AG04449 (cell line): ENCODE measurements around the gene PSMG4.

Source experiments
- CTCF ChIA-PET: fragments of 350-600 bp; formaldehyde crosslinking; extraction: SDS; loops from one replicate; lab custom pipeline; 2021; ENCODE audit warnings: antibody characterized with exemption; lab: Yijun Ruan, JAX
- POLR2A ChIA-PET: fragments of 400-600, 350-600 bp; formaldehyde crosslinking; extraction: SDS; loops from one replicate; lab custom pipeline; 2020; ENCODE audit warnings: antibody characterized with exemption, inconsistent platforms; lab: Yijun Ruan, JAX
- DNase-seq: peaks from one replicate; pipeline ENCODE4 v3.0.0-alpha.2; 2010; ENCODE audit warnings: low read depth, low spot score
- H3K4me3 ChIP-seq: 2 replicates; pipeline ENCODE4 v1.5.1; 2011; ENCODE audit warnings: low read depth, mild to moderate bottlenecking, control low read depth, low read length
- TF ChIP-seq, protein P1 (sequence below): IDR thresholded peaks from one replicate; pipeline ENCODE4 v1.5.1; 2011; ENCODE audit warnings: mild to moderate bottlenecking, moderate library complexity, low read length, control low read depth, inconsistent platforms; ENCODE audit not compliant: insufficient read depth; ENCODE audit errors: missing control alignments

PSMG4 gene

GRCh38 chr6:3288711-3289663, 30.2 kb downstream of the PSMG4 start:
- POLR2A ChIA-PET, result no interaction called here
- TF ChIP-seq, protein P1, sequence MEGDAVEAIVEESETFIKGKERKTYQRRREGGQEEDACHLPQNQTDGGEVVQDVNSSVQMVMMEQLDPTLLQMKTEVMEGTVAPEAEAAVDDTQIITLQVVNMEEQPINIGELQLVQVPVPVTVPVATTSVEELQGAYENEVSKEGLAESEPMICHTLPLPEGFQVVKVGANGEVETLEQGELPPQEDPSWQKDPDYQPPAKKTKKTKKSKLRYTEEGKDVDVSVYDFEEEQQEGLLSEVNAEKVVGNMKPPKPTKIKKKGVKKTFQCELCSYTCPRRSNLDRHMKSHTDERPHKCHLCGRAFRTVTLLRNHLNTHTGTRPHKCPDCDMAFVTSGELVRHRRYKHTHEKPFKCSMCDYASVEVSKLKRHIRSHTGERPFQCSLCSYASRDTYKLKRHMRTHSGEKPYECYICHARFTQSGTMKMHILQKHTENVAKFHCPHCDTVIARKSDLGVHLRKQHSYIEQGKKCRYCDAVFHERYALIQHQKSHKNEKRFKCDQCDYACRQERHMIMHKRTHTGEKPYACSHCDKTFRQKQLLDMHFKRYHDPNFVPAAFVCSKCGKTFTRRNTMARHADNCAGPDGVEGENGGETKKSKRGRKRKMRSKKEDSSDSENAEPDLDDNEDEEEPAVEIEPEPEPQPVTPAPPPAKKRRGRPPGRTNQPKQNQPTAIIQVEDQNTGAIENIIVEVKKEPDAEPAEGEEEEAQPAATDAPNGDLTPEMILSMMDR, result no peak
- DNase-seq, result no peak
- no peak overlapping the region for H3K4me3 ChIP-seq
- CTCF ChIA-PET, result interaction anchor here (1.0 to 1.1 kb wide), 2 partner anchors 9 to 37 kb away, joined by 3 to 4 read pairs; no protein-coding TSS in a partner anchor

DNA sequence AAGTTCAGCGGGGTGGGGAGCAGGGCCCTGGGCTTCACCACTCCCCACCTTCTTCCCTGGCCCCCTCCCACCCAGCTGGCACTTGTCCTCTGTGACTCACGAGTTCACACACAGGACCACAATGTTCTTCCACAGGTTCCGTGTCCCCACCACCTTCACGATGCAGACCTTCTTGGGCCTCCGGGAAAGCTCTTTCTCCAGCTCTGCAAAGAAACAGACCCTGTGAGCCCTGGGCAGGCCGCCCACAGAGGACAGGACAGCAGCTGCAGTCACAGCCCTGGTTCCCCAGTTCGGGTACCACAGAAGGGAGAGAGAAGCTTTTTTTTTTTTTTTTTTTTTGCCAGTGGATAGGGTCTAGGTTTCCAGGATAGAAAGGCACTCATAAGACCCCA, 30.9 kb downstream of the PSMG4 start:
- ChIA-PET CTCF (interaction anchor here (1.1 kb wide), 2 partner anchors 10 kb away, joined by 4 read pairs; no protein-coding TSS in a partner anchor), POLR2A (no interaction called here)
- no peak for DNase-seq
- no peak overlapping the region for H3K4me3 ChIP-seq
- TF ChIP-seq, protein P1, result no peak

GRCh38 chr6:3290149-3290930, 31.6 kb downstream of the PSMG4 start:
- DNase-seq, result no peak
- TF ChIP-seq, protein P1, result no peak
- POLR2A ChIA-PET, result no interaction called here
- H3K4me3 ChIP-seq, result no peak overlapping the region
- CTCF ChIA-PET, result interaction anchor here (0.6 to 2.2 kb wide), 5 partner anchors 8 to 121 kb away, joined by 3 to 8 read pairs (median 4); no protein-coding TSS in a partner anchor

DNA sequence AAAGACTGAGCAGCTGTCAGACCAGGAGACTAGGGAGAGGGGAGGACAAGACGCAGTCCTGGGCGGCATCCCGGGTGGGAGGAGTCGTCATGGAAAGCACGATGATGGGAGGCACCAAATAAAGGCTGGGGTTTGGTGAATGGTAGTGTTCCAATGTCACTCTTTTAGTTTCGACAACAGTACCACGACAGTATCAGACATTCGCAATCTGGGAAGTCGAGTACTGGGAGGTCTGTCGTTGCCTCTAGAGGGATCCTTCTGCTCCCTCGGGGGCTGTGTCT, 32.1 kb downstream of the PSMG4 start:
- TF ChIP-seq, protein P1, result no peak
- ChIA-PET CTCF (interaction anchor here (1.6 to 2.2 kb wide), 3 partner anchors 9 to 442 kb away, joined by 5 to 8 read pairs (median 7); no protein-coding TSS in a partner anchor), POLR2A (no interaction called here)
- DNase-seq, result no peak
- H3K4me3 ChIP-seq, result no peak overlapping the region

- CTCF ChIA-PET, result interaction anchor here (0.8 to 2.2 kb wide), 4 partner anchors 9 to 441 kb away, joined by 3 to 8 read pairs (median 6); no protein-coding TSS in a partner anchor
- TF ChIP-seq, protein P1, result no peak
- H3K4me3 ChIP-seq, result no peak overlapping the region
- DNase-seq, result no peak
- POLR2A ChIA-PET, result no interaction called here
These were observed 32.6 kb downstream of the PSMG4 start for GRCh38 chr6:3291346-3291745.
